ENCODE data around the gene KCNMB1. TPM values are rescaled to one million over a fixed set of nuclear protein-coding genes. Genes with fewer than 3 reads are reported as not detected.
"Not testable (repeated sequence)": the region's sequence is repeated elsewhere in the genome, so short reads cannot be mapped to it uniquely, and the experiment has no call there.

The KCNMB1 gene
- total RNA-seq, 2 experiments from 2014 or later: not detected

DNA sequence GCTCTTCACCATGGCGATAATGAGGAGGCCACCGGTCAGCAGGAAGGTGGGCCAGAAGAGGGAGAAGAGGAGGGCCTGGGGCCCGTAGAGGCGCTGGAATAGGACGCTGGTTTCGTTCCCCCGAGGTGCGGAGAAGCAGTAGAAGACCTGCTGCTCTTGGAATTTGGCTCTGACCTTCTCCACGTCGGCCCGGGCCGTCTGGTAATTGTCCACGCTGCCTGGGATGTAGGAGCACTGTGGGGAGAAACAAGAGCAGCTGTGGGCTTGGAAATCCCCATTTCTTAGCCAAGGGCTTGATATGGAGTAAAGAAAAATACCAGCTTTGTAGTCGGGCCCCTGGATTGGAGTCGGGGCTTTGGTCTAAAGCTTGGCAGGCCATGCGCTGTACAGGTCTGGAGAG is 10.4 kb downstream of the KCNMB1 start:
- Histone ChIP-seq H4K20me1 (ENCODE audit: insufficient read depth, low read length) (no peaks in the 10 kb centered on the region), H3K36me3 (ENCODE audit: insufficient read depth, low read length) (no peaks in the 10 kb centered on the region), H3K9me2 (ENCODE audit: insufficient read depth, low read length) (no peaks in the 10 kb centered on the region), H3K4me3 (ENCODE audit: low read depth, low read length, poor library complexity, severe bottlenecking) (no peak overlapping the region), H3K9me3 (ENCODE audit: low read length) (no peaks in the 10 kb centered on the region), H2AFZ (ENCODE audit: low read length) (no peak overlapping the region), H3K4me2 (ENCODE audit: low read length) (no peak overlapping the region), H3K4me1 (ENCODE audit: insufficient read depth, low read length, poor library complexity, severe bottlenecking) (no peaks in the 10 kb centered on the region), H3K79me2 (ENCODE audit: insufficient read depth, low read depth, low read length) (no peaks in the 10 kb centered on the region), H3K27ac (ENCODE audit: low read depth, low read length, poor library complexity, severe bottlenecking) (no peak overlapping the region)
- DNase-seq (ENCODE audit: low spot score): no peak
- ChIA-PET CTCF (ENCODE audit: unreplicated experiment) (no interaction called here), POLR2A (interaction anchor here (1.1 kb wide), 1 partner anchor 17 kb away, joined by 3 read pairs; no protein-coding TSS in a partner anchor)
- TF ChIP-seq, protein P1, sequence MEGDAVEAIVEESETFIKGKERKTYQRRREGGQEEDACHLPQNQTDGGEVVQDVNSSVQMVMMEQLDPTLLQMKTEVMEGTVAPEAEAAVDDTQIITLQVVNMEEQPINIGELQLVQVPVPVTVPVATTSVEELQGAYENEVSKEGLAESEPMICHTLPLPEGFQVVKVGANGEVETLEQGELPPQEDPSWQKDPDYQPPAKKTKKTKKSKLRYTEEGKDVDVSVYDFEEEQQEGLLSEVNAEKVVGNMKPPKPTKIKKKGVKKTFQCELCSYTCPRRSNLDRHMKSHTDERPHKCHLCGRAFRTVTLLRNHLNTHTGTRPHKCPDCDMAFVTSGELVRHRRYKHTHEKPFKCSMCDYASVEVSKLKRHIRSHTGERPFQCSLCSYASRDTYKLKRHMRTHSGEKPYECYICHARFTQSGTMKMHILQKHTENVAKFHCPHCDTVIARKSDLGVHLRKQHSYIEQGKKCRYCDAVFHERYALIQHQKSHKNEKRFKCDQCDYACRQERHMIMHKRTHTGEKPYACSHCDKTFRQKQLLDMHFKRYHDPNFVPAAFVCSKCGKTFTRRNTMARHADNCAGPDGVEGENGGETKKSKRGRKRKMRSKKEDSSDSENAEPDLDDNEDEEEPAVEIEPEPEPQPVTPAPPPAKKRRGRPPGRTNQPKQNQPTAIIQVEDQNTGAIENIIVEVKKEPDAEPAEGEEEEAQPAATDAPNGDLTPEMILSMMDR (conservative IDR thresholded peaks at IDR 0.05; ENCODE audit: low read length): no peak
- no peak for TF ChIP-seq EZH2phosphoT487 (IDR thresholded peaks at IDR 0.05; ENCODE audit: borderline replicate concordance, low read depth, low read length)
- intact Hi-C loops (cut with micrococcal nuclease; ENCODE audit: unreplicated experiment): no loop called here
- BruUV-seq (replicated peaks): no TSS peak

DNA sequence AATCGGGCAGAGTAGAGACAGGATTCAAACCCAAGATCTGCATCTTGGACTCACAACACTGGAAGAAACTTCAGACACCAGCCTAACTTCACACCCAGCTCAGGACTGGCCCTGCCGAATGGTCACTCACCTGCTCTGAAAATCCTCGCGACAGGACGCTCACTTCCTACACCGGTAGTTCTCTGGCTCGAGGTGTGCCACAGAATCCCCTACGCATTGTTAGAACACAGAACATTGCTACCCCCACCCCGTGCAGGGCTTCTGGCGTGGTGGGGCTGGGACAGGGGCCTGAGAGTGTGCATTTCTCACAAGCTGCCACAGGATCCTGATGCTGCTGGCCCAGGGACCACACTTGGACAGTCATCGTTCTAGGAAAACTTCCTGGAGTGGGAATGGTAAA is 12.1 kb downstream of the KCNMB1 start:
- Histone ChIP-seq H3K9me3 (ENCODE audit: low read length) (no peaks in the 10 kb centered on the region), H3K9me2 (ENCODE audit: insufficient read depth, low read length) (no peaks in the 10 kb centered on the region), H3K4me3 (ENCODE audit: low read depth, low read length, poor library complexity, severe bottlenecking) (no peak overlapping the region), H3K36me3 (ENCODE audit: insufficient read depth, low read length) (no peaks in the 10 kb centered on the region), H3K4me1 (ENCODE audit: insufficient read depth, low read length, poor library complexity, severe bottlenecking) (no peaks in the 10 kb centered on the region), H4K20me1 (ENCODE audit: insufficient read depth, low read length) (no peaks in the 10 kb centered on the region), H3K27ac (ENCODE audit: low read depth, low read length, poor library complexity, severe bottlenecking) (no peak overlapping the region), H3K79me2 (ENCODE audit: insufficient read depth, low read depth, low read length) (no peaks in the 10 kb centered on the region), H2AFZ (ENCODE audit: low read length) (no peak overlapping the region), H3K4me2 (ENCODE audit: low read length) (no peak overlapping the region)
- no peak for TF ChIP-seq EZH2phosphoT487 (IDR thresholded peaks at IDR 0.05; ENCODE audit: borderline replicate concordance, low read depth, low read length)
- TF ChIP-seq, protein P1 (conservative IDR thresholded peaks at IDR 0.05; ENCODE audit: low read length): no peak
- CTCF ChIA-PET (ENCODE audit: unreplicated experiment): no interaction called here
- POLR2A ChIA-PET: no interaction called here
- DNase-seq (ENCODE audit: low spot score): no peak
- intact Hi-C loops (cut with micrococcal nuclease; ENCODE audit: unreplicated experiment): no loop called here
- no TSS peak for BruUV-seq (replicated peaks)

DNA sequence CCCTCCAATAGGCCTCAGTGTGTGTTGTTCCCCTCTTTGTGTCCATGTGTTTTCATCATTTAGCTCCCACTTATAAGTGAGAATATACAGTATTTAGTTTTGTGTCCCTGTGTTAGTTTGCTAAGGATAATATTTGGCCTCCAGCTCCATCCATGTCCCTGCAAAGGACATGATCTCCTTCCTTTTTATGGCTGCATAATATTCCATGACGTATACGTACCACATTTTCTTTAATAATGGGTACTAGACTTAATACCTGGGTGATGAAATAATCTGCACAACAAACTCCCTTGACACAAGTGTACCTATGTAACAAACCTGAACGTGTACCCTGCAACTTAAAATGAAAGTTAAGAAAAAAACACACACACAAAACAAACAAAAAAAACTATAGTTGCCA is 12.6 kb downstream of the KCNMB1 start:
- H3K79me2 ChIP-seq (ENCODE audit: insufficient read depth, low read depth, low read length); H3K9me2 ChIP-seq (ENCODE audit: insufficient read depth, low read length); H2AFZ ChIP-seq (ENCODE audit: low read length); intact Hi-C loops (cut with micrococcal nuclease; ENCODE audit: unreplicated experiment); CTCF ChIA-PET (ENCODE audit: unreplicated experiment); H3K4me1 ChIP-seq (ENCODE audit: insufficient read depth, low read length, poor library complexity, severe bottlenecking); H4K20me1 ChIP-seq (ENCODE audit: insufficient read depth, low read length); H3K27ac ChIP-seq (ENCODE audit: low read depth, low read length, poor library complexity, severe bottlenecking); H3K36me3 ChIP-seq (ENCODE audit: insufficient read depth, low read length); H3K4me2 ChIP-seq (ENCODE audit: low read length); H3K4me3 ChIP-seq (ENCODE audit: low read depth, low read length, poor library complexity, severe bottlenecking); DNase-seq (ENCODE audit: low spot score); H3K9me3 ChIP-seq (ENCODE audit: low read length); BruUV-seq (replicated peaks): not testable (repeated sequence)
- POLR2A ChIA-PET: interaction anchor here (0.6 kb wide), 2 partner anchors 15 to 199 kb away, joined by 3 to 4 read pairs; no protein-coding TSS in a partner anchor

Measured in OCI-LY7 (cell line).